A549 (cell line): ENCODE measurements around the gene HOXC12.

Source experiments
- CHD4 ChIP-seq: fragments of 200-600 bp; sonication (generic); IDR thresholded peaks from 2 replicates; pipeline ENCODE4 v1.6.1; 2016; ENCODE audit warnings: antibody characterized with exemption, mild to moderate bottlenecking, borderline replicate concordance
- EP300 ChIP-seq, 2 experiments: fragments of >200 bp; sonication (Bioruptor Twin); formaldehyde crosslinking; IDR thresholded peaks; 2 replicates in 1 of 2; 3 replicates in 1 of 2; pipeline ENCODE4 v1.6.1; 2016 to 2017
- FOXS1 ChIP-seq: fragments of 250-450 bp; sonication (Bioruptor Pico); IDR thresholded peaks from 2 replicates; pipeline ENCODE4 v1.5.0; 2020; ENCODE audit warnings: mild to moderate bottlenecking, moderate library complexity
- KDM1A ChIP-seq: fragments of 200-600 bp; sonication (generic); IDR thresholded peaks from 2 replicates; pipeline ENCODE4 v1.6.1; 2016; ENCODE audit warnings: low read depth, mild to moderate bottlenecking
- POLR2A ChIP-seq: IDR thresholded peaks from 2 replicates; pipeline ENCODE4 v1.6.1; 2012; ENCODE audit warnings: mild to moderate bottlenecking, low read length
- SMC3 ChIP-seq: fragments of >200 bp; sonication (Bioruptor Twin); formaldehyde crosslinking; IDR thresholded peaks from 3 replicates; pipeline ENCODE4 v1.6.1; 2018; ENCODE audit warnings: inconsistent platforms
- TF ChIP-seq, protein P1 (sequence below): fragments of >200 bp; sonication (Bioruptor Twin); formaldehyde crosslinking; IDR thresholded peaks from 3 replicates; pipeline ENCODE4 v1.5.1; 2016
- TF ChIP-seq, protein P2 (sequence below): IDR thresholded peaks from 2 replicates; pipeline ENCODE4 v1.6.1; 2012

DNA sequence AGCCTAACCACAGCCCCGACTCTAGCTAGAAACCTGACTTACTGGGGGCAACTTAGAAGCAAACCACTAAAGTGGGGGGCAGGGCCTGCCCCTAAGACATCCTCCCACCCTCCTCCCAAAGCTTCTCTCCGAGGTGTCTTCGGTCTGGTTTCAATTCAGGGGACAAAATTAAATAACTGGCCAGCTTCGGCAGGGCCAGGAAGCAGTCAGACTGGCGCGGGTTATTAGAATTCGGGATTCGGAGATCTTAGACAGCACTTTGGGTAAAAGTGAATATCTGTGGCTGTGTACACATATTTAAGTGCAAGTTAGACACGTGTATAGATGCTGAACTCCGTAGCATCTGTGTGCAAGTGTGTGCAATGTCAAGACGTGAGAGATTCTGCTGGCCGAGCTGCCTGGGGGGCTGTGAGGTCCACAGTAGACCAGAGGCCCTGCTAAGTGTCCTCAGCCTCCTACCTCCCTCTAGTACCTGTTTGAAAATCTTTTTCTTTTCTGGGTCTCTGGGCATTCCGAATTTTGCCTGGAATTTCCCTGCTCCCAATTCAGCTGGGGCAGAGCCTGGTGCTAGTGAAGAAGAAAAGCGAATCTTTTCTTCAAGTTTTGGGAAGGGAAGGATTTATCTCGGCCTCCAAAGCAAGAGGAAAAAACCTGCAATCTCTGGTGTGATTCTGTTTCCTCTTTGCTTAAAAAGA, 26.2 kb downstream of the HOXC12 start:
- TF ChIP-seq, protein P1, sequence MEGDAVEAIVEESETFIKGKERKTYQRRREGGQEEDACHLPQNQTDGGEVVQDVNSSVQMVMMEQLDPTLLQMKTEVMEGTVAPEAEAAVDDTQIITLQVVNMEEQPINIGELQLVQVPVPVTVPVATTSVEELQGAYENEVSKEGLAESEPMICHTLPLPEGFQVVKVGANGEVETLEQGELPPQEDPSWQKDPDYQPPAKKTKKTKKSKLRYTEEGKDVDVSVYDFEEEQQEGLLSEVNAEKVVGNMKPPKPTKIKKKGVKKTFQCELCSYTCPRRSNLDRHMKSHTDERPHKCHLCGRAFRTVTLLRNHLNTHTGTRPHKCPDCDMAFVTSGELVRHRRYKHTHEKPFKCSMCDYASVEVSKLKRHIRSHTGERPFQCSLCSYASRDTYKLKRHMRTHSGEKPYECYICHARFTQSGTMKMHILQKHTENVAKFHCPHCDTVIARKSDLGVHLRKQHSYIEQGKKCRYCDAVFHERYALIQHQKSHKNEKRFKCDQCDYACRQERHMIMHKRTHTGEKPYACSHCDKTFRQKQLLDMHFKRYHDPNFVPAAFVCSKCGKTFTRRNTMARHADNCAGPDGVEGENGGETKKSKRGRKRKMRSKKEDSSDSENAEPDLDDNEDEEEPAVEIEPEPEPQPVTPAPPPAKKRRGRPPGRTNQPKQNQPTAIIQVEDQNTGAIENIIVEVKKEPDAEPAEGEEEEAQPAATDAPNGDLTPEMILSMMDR = no peak
- no peak for TF ChIP-seq POLR2A
- no peak for TF ChIP-seq FOXS1
- TF ChIP-seq EP300 (IDR thresholded peaks at IDR 0.05) = no peak
- TF ChIP-seq SMC3 = no peak
- no peak for TF ChIP-seq KDM1A
- TF ChIP-seq, protein P2, sequence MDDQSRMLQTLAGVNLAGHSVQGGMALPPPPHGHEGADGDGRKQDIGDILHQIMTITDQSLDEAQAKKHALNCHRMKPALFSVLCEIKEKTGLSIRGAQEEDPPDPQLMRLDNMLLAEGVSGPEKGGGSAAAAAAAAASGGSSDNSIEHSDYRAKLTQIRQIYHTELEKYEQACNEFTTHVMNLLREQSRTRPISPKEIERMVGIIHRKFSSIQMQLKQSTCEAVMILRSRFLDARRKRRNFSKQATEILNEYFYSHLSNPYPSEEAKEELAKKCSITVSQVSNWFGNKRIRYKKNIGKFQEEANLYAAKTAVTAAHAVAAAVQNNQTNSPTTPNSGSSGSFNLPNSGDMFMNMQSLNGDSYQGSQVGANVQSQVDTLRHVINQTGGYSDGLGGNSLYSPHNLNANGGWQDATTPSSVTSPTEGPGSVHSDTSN = no peak
- TF ChIP-seq CHD4 = no peak
